Lower leg skin (tissue), 3 donors: Measurements from ENCODE around the gene ZNF618.

ENCODE experiments used
- CTCF ChIP-seq, 3 donors: fragments of 450-650 bp; IDR thresholded peaks; one replicate each; pipeline ENCODE4 v1.5.1; 2016; ENCODE audit warnings: antibody characterized with exemption in 3 of 3, mild to moderate bottlenecking in 3 of 3, moderate library complexity in 2 of 3
- POLR2A ChIP-seq, 2 donors: fragments of 450-650 bp; IDR thresholded peaks; one replicate each; pipeline ENCODE4 v1.6.1; 2016 to 2017; ENCODE audit warnings: antibody characterized with exemption in 2 of 2, mild to moderate bottlenecking in 1 of 2, moderate library complexity in 1 of 2

- TF ChIP-seq CTCF (IDR thresholded peaks at IDR 0.05) = no peak
- no peak for TF ChIP-seq POLR2A (IDR thresholded peaks at IDR 0.05)
Measured at GRCh38 chr9:113997610-113998009, 121.5 kb downstream of the ZNF618 start.
